ENCODE measurements around the gene GPR137.

GRCh38 chr11:64288353-64288750 is 2.7 kb downstream of the GPR137 start:
- no peak for TF ChIP-seq NR0B1 (IDR thresholded peaks at IDR 0.05; ENCODE audit: partially characterized antibody)
- TF ChIP-seq CTCF (IDR thresholded peaks at IDR 0.05 in 2 of 3, conservative IDR thresholded peaks at IDR 0.05 in 1 of 3; ENCODE audit: insufficient read depth in 2 of 3, low read depth in 1 of 3, low read length in 3 of 3): no peak
- no peak for TF ChIP-seq STAG1 (CRISPR knock-in tag; IDR thresholded peaks at IDR 0.05; ENCODE audit: borderline replicate concordance)
- TF ChIP-seq SMC3 (conservative IDR thresholded peaks at IDR 0.05; ENCODE audit: insufficient read depth, low read depth, low read length): no peak
- TF ChIP-seq KLF13 (tag; IDR thresholded peaks at IDR 0.05; ENCODE audit: borderline replicate concordance, low read depth): no peak
